HL-60 (cell line): ENCODE results near the gene EFCAB6.

Source experiments
- POLR2AphosphoS5 ChIP-seq: IDR thresholded peaks from 2 replicates; pipeline ENCODE4 v1.6.1; 2012; ENCODE audit warnings: low read depth
- SPI1 ChIP-seq: IDR thresholded peaks from 2 replicates; pipeline ENCODE4 v1.6.1; 2012; ENCODE audit warnings: low read depth, mild to moderate bottlenecking, borderline replicate concordance
- TF ChIP-seq, protein P1 (sequence below): IDR thresholded peaks from one replicate; pipeline ENCODE4 v1.5.1; 2011; ENCODE audit warnings: low read length, control low read depth, inconsistent platforms; ENCODE audit not compliant: insufficient read depth
- TF ChIP-seq, protein P2 (sequence below): IDR thresholded peaks from 2 replicates; pipeline ENCODE4 v1.6.1; 2012; ENCODE audit warnings: low read depth; ENCODE audit not compliant: insufficient replicate concordance

DNA sequence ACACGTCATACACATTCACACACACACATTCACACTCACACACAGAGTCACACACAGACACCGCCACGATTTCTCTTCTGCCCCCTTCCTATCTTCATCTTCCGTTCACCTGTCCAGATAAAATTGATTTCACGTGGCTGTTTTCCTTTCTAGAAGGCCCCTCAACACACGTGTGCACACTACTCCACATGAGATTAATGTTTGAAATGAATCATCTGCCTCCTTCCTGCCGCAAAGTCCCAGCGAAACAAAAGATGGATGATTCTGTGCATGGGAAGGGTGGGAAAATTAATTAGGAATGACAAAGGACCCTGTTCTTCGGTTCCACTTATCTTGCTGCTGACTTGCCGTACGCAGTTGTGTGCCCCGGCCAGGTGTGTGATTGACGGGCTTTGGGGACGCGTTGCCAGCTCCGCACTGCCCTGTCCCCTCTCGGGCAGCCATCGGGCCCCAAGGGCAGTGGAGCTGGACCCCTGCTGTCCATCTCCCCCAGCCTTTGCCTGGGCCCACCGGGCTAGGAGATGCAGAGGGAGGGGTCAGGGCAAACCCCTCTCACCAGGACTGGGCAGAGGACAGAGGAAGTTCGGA, 326.5 kb downstream of the EFCAB6 start:
- TF ChIP-seq, protein P1, sequence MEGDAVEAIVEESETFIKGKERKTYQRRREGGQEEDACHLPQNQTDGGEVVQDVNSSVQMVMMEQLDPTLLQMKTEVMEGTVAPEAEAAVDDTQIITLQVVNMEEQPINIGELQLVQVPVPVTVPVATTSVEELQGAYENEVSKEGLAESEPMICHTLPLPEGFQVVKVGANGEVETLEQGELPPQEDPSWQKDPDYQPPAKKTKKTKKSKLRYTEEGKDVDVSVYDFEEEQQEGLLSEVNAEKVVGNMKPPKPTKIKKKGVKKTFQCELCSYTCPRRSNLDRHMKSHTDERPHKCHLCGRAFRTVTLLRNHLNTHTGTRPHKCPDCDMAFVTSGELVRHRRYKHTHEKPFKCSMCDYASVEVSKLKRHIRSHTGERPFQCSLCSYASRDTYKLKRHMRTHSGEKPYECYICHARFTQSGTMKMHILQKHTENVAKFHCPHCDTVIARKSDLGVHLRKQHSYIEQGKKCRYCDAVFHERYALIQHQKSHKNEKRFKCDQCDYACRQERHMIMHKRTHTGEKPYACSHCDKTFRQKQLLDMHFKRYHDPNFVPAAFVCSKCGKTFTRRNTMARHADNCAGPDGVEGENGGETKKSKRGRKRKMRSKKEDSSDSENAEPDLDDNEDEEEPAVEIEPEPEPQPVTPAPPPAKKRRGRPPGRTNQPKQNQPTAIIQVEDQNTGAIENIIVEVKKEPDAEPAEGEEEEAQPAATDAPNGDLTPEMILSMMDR, result no peak
- TF ChIP-seq, protein P2, sequence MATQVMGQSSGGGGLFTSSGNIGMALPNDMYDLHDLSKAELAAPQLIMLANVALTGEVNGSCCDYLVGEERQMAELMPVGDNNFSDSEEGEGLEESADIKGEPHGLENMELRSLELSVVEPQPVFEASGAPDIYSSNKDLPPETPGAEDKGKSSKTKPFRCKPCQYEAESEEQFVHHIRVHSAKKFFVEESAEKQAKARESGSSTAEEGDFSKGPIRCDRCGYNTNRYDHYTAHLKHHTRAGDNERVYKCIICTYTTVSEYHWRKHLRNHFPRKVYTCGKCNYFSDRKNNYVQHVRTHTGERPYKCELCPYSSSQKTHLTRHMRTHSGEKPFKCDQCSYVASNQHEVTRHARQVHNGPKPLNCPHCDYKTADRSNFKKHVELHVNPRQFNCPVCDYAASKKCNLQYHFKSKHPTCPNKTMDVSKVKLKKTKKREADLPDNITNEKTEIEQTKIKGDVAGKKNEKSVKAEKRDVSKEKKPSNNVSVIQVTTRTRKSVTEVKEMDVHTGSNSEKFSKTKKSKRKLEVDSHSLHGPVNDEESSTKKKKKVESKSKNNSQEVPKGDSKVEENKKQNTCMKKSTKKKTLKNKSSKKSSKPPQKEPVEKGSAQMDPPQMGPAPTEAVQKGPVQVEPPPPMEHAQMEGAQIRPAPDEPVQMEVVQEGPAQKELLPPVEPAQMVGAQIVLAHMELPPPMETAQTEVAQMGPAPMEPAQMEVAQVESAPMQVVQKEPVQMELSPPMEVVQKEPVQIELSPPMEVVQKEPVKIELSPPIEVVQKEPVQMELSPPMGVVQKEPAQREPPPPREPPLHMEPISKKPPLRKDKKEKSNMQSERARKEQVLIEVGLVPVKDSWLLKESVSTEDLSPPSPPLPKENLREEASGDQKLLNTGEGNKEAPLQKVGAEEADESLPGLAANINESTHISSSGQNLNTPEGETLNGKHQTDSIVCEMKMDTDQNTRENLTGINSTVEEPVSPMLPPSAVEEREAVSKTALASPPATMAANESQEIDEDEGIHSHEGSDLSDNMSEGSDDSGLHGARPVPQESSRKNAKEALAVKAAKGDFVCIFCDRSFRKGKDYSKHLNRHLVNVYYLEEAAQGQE, result no peak
- no peak for TF ChIP-seq POLR2AphosphoS5
- TF ChIP-seq SPI1, result no peak
